ENCODE measurements around the gene PNPLA7.
"Not testable (repeated sequence)": the region's sequence is repeated elsewhere in the genome, so short reads cannot be mapped to it uniquely, and the experiment has no call there.

The PNPLA7 gene

GRCh38 chr9:137575364-137575715, 25.1 kb upstream of the PNPLA7 start:
- Histone ChIP-seq H3K4me1 (ENCODE audit: control insufficient read depth, low read depth, low read length) (peaks cover 5% of the 10 kb centered on the region), H3K27ac (ENCODE audit: low read depth, low read length) (no peak overlapping the region), H3K4me3 (ENCODE audit: low read length) (no peak overlapping the region), H2BK15ac (replicated peaks; ENCODE audit: low read depth) (no peak overlapping the region), H3K36me3 (ENCODE audit: control insufficient read depth, insufficient read depth, low read length) (peaks cover 18% of the 10 kb centered on the region), H3K9ac (ENCODE audit: low read length) (no peak overlapping the region), H2BK120ac (ENCODE audit: low read depth, low read length) (no peak overlapping the region), H3K79me1 (ENCODE audit: low read length) (peaks cover 14% of the 10 kb centered on the region), H3K23ac (ENCODE audit: low read length) (no peak overlapping the region), H3K18ac (ENCODE audit: low read length) (no peak overlapping the region), H3K27me3 (ENCODE audit: insufficient read depth, low read length, poor library complexity) (no peaks in the 10 kb centered on the region), H3K4ac (ENCODE audit: low read depth, low read length) (no peak overlapping the region), H3K56ac (ENCODE audit: low read length) (no peak overlapping the region), H2BK5ac (ENCODE audit: low read length) (no peak overlapping the region), H3K79me2 (ENCODE audit: control insufficient read depth, insufficient read depth, low read length) (peaks cover 26% of the 10 kb centered on the region), H2AK5ac (ENCODE audit: low read length) (no peak overlapping the region), H4K5ac (ENCODE audit: low read length) (no peak overlapping the region), H3K4me2 (ENCODE audit: low read length) (no peak overlapping the region), H4K8ac (ENCODE audit: low read depth, low read length) (no peak overlapping the region)
- WGBS (ENCODE audit: extremely low coverage, insufficient coverage, low lambda C conversion rate) = no CpG with 5 or more reads among the region's 9 CpGs
- no peak for DNase-seq

- Histone ChIP-seq H3K79me1 (ENCODE audit: low read length) (peaks cover 14% of the 10 kb centered on the region), H3K79me2 (ENCODE audit: control insufficient read depth, insufficient read depth, low read length) (peaks cover 26% of the 10 kb centered on the region), H3K4ac (ENCODE audit: low read depth, low read length) (no peak overlapping the region), H3K18ac (ENCODE audit: low read length) (no peak overlapping the region), H3K23ac (ENCODE audit: low read length) (no peak overlapping the region), H2BK5ac (ENCODE audit: low read length) (no peak overlapping the region), H3K27ac (ENCODE audit: low read depth, low read length) (no peak overlapping the region), H3K4me1 (ENCODE audit: control insufficient read depth, low read depth, low read length) (peaks cover 5% of the 10 kb centered on the region), H2AK5ac (ENCODE audit: low read length) (no peak overlapping the region), H3K9ac (ENCODE audit: low read length) (no peak overlapping the region), H3K4me2 (ENCODE audit: low read length) (no peak overlapping the region), H2BK120ac (ENCODE audit: low read depth, low read length) (no peak overlapping the region), H2BK15ac (replicated peaks; ENCODE audit: low read depth) (no peak overlapping the region), H4K8ac (ENCODE audit: low read depth, low read length) (no peak overlapping the region), H3K56ac (ENCODE audit: low read length) (no peak overlapping the region), H3K27me3 (ENCODE audit: insufficient read depth, low read length, poor library complexity) (no peaks in the 10 kb centered on the region), H4K5ac (ENCODE audit: low read length) (no peak overlapping the region), H3K36me3 (ENCODE audit: control insufficient read depth, insufficient read depth, low read length) (peaks cover 18% of the 10 kb centered on the region), H3K4me3 (ENCODE audit: low read length) (no peak overlapping the region)
- no peak for DNase-seq
- no CpG with 5 or more reads among the region's 10 CpGs for WGBS (ENCODE audit: extremely low coverage, insufficient coverage, low lambda C conversion rate)
These were observed 24.0 kb upstream of the PNPLA7 start for GRCh38 chr9:137574192-137574591.

- Histone ChIP-seq H3K4me1 (ENCODE audit: control insufficient read depth, low read depth, low read length) (no peaks in the 10 kb centered on the region), H2BK5ac (ENCODE audit: low read length) (no peak overlapping the region), H3K23ac (ENCODE audit: low read length) (no peak overlapping the region), H2BK120ac (ENCODE audit: low read depth, low read length) (no peak overlapping the region), H3K56ac (ENCODE audit: low read length) (no peak overlapping the region), H4K8ac (ENCODE audit: low read depth, low read length) (no peak overlapping the region), H3K4me2 (ENCODE audit: low read length) (no peak overlapping the region), H3K79me2 (ENCODE audit: control insufficient read depth, insufficient read depth, low read length) (peaks cover 2% of the 10 kb centered on the region), H3K18ac (ENCODE audit: low read length) (no peak overlapping the region), H3K4ac (ENCODE audit: low read depth, low read length) (no peak overlapping the region), H3K9ac (ENCODE audit: low read length) (no peak overlapping the region), H4K5ac (ENCODE audit: low read length) (no peak overlapping the region), H2BK15ac (replicated peaks; ENCODE audit: low read depth) (no peak overlapping the region), H3K27me3 (ENCODE audit: insufficient read depth, low read length, poor library complexity) (no peaks in the 10 kb centered on the region), H3K36me3 (ENCODE audit: control insufficient read depth, insufficient read depth, low read length) (peaks cover 19% of the 10 kb centered on the region), H3K4me3 (ENCODE audit: low read length) (no peak overlapping the region), H2AK5ac (ENCODE audit: low read length) (no peak overlapping the region), H3K27ac (ENCODE audit: low read depth, low read length) (no peak overlapping the region), H3K79me1 (ENCODE audit: low read length) (peaks cover 5% of the 10 kb centered on the region)
- no CpG with 5 or more reads among the region's 3 CpGs for WGBS (ENCODE audit: extremely low coverage, insufficient coverage, low lambda C conversion rate)
- no peak for DNase-seq
These were observed 20.4 kb upstream of the PNPLA7 start for GRCh38 chr9:137570566-137570965.

GRCh38 chr9:137569609-137570203, 19.5 kb upstream of the PNPLA7 start:
- no peaks in the 10 kb centered on the region for H3K4me1 ChIP-seq (ENCODE audit: control insufficient read depth, low read depth, low read length)
- H3K18ac ChIP-seq (ENCODE audit: low read length) = no peak overlapping the region
- H3K36me3 ChIP-seq (ENCODE audit: control insufficient read depth, insufficient read depth, low read length) = peaks cover 13% of the 10 kb centered on the region
- no peak overlapping the region for H3K4me2 ChIP-seq (ENCODE audit: low read length)
- H3K9ac ChIP-seq (ENCODE audit: low read length) = no peak overlapping the region
- WGBS (ENCODE audit: extremely low coverage, insufficient coverage, low lambda C conversion rate) = 100% methylated on average over 2 of the region's 5 CpGs
- H3K4ac ChIP-seq (ENCODE audit: low read depth, low read length) = no peak overlapping the region
- no peak overlapping the region for H2BK5ac ChIP-seq (ENCODE audit: low read length)
- no peak overlapping the region for H4K5ac ChIP-seq (ENCODE audit: low read length)
- H3K27me3 ChIP-seq (ENCODE audit: insufficient read depth, low read length, poor library complexity) = no peaks in the 10 kb centered on the region
- H3K4me3 ChIP-seq (ENCODE audit: low read length) = no peak overlapping the region
- no peak for DNase-seq
- H3K56ac ChIP-seq (ENCODE audit: low read length) = no peak overlapping the region
- H2BK15ac ChIP-seq (replicated peaks; ENCODE audit: low read depth) = no peak overlapping the region
- no peak overlapping the region for H2AK5ac ChIP-seq (ENCODE audit: low read length)
- no peak overlapping the region for H3K27ac ChIP-seq (ENCODE audit: low read depth, low read length)
- peaks cover 1% of the 10 kb centered on the region for H3K79me1 ChIP-seq (ENCODE audit: low read length)
- H4K8ac ChIP-seq (ENCODE audit: low read depth, low read length) = no peak overlapping the region
- no peak overlapping the region for H3K23ac ChIP-seq (ENCODE audit: low read length)
- H3K79me2 ChIP-seq (ENCODE audit: control insufficient read depth, insufficient read depth, low read length) = no peaks in the 10 kb centered on the region
- no peak overlapping the region for H2BK120ac ChIP-seq (ENCODE audit: low read depth, low read length)

- not testable (repeated sequence) for H2BK15ac ChIP-seq (replicated peaks; ENCODE audit: low read depth); H3K4ac ChIP-seq (ENCODE audit: low read depth, low read length); H2BK120ac ChIP-seq (ENCODE audit: low read depth, low read length); H3K4me3 ChIP-seq (ENCODE audit: low read length); H2BK5ac ChIP-seq (ENCODE audit: low read length); H3K56ac ChIP-seq (ENCODE audit: low read length); DNase-seq; H3K4me1 ChIP-seq (ENCODE audit: control insufficient read depth, low read depth, low read length); H3K18ac ChIP-seq (ENCODE audit: low read length); H4K5ac ChIP-seq (ENCODE audit: low read length); H3K23ac ChIP-seq (ENCODE audit: low read length); H3K79me1 ChIP-seq (ENCODE audit: low read length); H4K8ac ChIP-seq (ENCODE audit: low read depth, low read length); H3K79me2 ChIP-seq (ENCODE audit: control insufficient read depth, insufficient read depth, low read length); H3K27ac ChIP-seq (ENCODE audit: low read depth, low read length); H3K4me2 ChIP-seq (ENCODE audit: low read length); H3K9ac ChIP-seq (ENCODE audit: low read length); H2AK5ac ChIP-seq (ENCODE audit: low read length); H3K27me3 ChIP-seq (ENCODE audit: insufficient read depth, low read length, poor library complexity)
- WGBS (ENCODE audit: extremely low coverage, insufficient coverage, low lambda C conversion rate) = no CpG with 5 or more reads among the region's 5 CpGs
- H3K36me3 ChIP-seq (ENCODE audit: control insufficient read depth, insufficient read depth, low read length) = peaks cover 18% of the 10 kb centered on the region
These were observed 18.2 kb upstream of the PNPLA7 start for GRCh38 chr9:137568445-137568844.

- Histone ChIP-seq H3K4ac (ENCODE audit: low read depth, low read length) (no peak overlapping the region), H3K56ac (ENCODE audit: low read length) (no peak overlapping the region), H3K4me1 (ENCODE audit: control insufficient read depth, low read depth, low read length) (no peaks in the 10 kb centered on the region), H3K4me3 (ENCODE audit: low read length) (no peak overlapping the region), H4K5ac (ENCODE audit: low read length) (no peak overlapping the region), H2BK15ac (replicated peaks; ENCODE audit: low read depth) (no peak overlapping the region), H2AK5ac (ENCODE audit: low read length) (no peak overlapping the region), H3K27me3 (ENCODE audit: insufficient read depth, low read length, poor library complexity) (no peaks in the 10 kb centered on the region), H3K9ac (ENCODE audit: low read length) (no peak overlapping the region), H2BK120ac (ENCODE audit: low read depth, low read length) (no peak overlapping the region), H4K8ac (ENCODE audit: low read depth, low read length) (no peak overlapping the region), H3K18ac (ENCODE audit: low read length) (no peak overlapping the region), H3K36me3 (ENCODE audit: control insufficient read depth, insufficient read depth, low read length) (peaks cover 11% of the 10 kb centered on the region), H2BK5ac (ENCODE audit: low read length) (no peak overlapping the region), H3K27ac (ENCODE audit: low read depth, low read length) (no peak overlapping the region), H3K4me2 (ENCODE audit: low read length) (no peak overlapping the region), H3K79me2 (ENCODE audit: control insufficient read depth, insufficient read depth, low read length) (no peaks in the 10 kb centered on the region), H3K79me1 (ENCODE audit: low read length) (no peaks in the 10 kb centered on the region), H3K23ac (ENCODE audit: low read length) (no peak overlapping the region)
- no peak for DNase-seq
- no CpG with 5 or more reads among the region's 18 CpGs for WGBS (ENCODE audit: extremely low coverage, insufficient coverage, low lambda C conversion rate)
These were observed 14.7 kb upstream of the PNPLA7 start for GRCh38 chr9:137564817-137565411.
